Measurements from ENCODE around the gene RAB3D. TPM values are rescaled to one million over a fixed set of nuclear protein-coding genes. Genes with fewer than 3 reads are reported as not detected.

Gene RAB3D
- total and polyA plus RNA-seq, 2 experiments from 2014 or later = 3.8 to 21.2 TPM

DNA sequence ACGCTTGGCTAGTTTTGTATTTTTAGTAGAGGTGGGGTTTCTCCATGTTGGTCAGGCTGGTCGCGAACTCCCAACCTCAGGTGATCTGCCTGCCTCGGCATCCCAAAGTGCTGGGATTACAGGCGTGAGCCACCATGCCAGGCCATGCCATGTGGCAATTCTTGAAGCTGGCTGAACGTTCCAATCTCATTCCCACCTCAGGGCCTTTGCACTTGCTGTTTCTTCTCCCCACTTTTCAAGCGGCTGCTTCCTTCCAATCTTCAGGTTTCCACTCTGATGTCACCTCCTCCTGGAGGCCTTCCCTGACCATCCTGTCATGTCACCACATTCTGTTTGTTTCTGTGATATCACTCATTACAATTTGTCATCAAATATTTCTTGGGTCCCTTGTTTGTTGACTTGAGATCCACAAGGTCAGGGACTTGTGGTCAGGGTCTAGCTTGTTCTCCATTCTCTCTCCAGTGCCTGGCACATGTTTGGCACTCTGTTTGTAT lies 40.4 kb upstream of the RAB3D start:
- Histone ChIP-seq H3K79me2 (replicated peaks; ENCODE audit: insufficient read depth) (peaks cover 10% of the 10 kb centered on the region; the same call in 1 of the 2 replicates), H3K4me1 (ENCODE audit: insufficient read depth) (peaks cover 10% of the 10 kb centered on the region), H3F3A (replicated peaks; ENCODE audit: low read depth) (peaks cover 22% of the 10 kb centered on the region), H3K27me3 (ENCODE audit: insufficient read depth) (no peaks in the 10 kb centered on the region), H3K9me2 (ENCODE audit: insufficient read depth) (no peaks in the 10 kb centered on the region), H3K27ac (ENCODE audit: low read depth) (peak overlapping the region; percentile 96), H3K4me3 (peak overlapping the region; percentile 58), H4K20me1 (replicated peaks; ENCODE audit: insufficient read depth) (no peaks in the 10 kb centered on the region), H3K36me3 (ENCODE audit: insufficient read depth) (no peaks in the 10 kb centered on the region), H2AFZ (no peak overlapping the region), H3K4me2 (peak overlapping the region; percentile 89)
- TF ChIP-seq, protein P1, sequence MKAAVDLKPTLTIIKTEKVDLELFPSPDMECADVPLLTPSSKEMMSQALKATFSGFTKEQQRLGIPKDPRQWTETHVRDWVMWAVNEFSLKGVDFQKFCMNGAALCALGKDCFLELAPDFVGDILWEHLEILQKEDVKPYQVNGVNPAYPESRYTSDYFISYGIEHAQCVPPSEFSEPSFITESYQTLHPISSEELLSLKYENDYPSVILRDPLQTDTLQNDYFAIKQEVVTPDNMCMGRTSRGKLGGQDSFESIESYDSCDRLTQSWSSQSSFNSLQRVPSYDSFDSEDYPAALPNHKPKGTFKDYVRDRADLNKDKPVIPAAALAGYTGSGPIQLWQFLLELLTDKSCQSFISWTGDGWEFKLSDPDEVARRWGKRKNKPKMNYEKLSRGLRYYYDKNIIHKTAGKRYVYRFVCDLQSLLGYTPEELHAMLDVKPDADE (IDR thresholded peaks at IDR 0.05) = no peak
- TF ChIP-seq JUNB (IDR thresholded peaks at IDR 0.05; ENCODE audit: unreplicated experiment) (no peak), NANOG (IDR thresholded peaks at IDR 0.05; ENCODE audit: borderline replicate concordance) (no peak), ZNF114 (CRISPR knock-in tag; IDR thresholded peaks at IDR 0.05) (no peak), CREB1 (CRISPR knock-in tag; IDR thresholded peaks at IDR 0.05; ENCODE audit: low read depth) (no peak), POLR2AphosphoS5 (IDR thresholded peaks at IDR 0.05; ENCODE audit: low read depth) (no peak), STAT1 (IDR thresholded peaks at IDR 0.05; ENCODE audit: unreplicated experiment) (no peak), EZH2 (IDR thresholded peaks at IDR 0.05; ENCODE audit: low read depth, unreplicated experiment) (no peak), EZH2phosphoT487 (IDR thresholded peaks at IDR 0.05; ENCODE audit: unreplicated experiment) (no peak), ZNF331 (CRISPR knock-in tag; IDR thresholded peaks at IDR 0.05; ENCODE audit: low read depth) (no peak)
- TF ChIP-seq, protein P2, sequence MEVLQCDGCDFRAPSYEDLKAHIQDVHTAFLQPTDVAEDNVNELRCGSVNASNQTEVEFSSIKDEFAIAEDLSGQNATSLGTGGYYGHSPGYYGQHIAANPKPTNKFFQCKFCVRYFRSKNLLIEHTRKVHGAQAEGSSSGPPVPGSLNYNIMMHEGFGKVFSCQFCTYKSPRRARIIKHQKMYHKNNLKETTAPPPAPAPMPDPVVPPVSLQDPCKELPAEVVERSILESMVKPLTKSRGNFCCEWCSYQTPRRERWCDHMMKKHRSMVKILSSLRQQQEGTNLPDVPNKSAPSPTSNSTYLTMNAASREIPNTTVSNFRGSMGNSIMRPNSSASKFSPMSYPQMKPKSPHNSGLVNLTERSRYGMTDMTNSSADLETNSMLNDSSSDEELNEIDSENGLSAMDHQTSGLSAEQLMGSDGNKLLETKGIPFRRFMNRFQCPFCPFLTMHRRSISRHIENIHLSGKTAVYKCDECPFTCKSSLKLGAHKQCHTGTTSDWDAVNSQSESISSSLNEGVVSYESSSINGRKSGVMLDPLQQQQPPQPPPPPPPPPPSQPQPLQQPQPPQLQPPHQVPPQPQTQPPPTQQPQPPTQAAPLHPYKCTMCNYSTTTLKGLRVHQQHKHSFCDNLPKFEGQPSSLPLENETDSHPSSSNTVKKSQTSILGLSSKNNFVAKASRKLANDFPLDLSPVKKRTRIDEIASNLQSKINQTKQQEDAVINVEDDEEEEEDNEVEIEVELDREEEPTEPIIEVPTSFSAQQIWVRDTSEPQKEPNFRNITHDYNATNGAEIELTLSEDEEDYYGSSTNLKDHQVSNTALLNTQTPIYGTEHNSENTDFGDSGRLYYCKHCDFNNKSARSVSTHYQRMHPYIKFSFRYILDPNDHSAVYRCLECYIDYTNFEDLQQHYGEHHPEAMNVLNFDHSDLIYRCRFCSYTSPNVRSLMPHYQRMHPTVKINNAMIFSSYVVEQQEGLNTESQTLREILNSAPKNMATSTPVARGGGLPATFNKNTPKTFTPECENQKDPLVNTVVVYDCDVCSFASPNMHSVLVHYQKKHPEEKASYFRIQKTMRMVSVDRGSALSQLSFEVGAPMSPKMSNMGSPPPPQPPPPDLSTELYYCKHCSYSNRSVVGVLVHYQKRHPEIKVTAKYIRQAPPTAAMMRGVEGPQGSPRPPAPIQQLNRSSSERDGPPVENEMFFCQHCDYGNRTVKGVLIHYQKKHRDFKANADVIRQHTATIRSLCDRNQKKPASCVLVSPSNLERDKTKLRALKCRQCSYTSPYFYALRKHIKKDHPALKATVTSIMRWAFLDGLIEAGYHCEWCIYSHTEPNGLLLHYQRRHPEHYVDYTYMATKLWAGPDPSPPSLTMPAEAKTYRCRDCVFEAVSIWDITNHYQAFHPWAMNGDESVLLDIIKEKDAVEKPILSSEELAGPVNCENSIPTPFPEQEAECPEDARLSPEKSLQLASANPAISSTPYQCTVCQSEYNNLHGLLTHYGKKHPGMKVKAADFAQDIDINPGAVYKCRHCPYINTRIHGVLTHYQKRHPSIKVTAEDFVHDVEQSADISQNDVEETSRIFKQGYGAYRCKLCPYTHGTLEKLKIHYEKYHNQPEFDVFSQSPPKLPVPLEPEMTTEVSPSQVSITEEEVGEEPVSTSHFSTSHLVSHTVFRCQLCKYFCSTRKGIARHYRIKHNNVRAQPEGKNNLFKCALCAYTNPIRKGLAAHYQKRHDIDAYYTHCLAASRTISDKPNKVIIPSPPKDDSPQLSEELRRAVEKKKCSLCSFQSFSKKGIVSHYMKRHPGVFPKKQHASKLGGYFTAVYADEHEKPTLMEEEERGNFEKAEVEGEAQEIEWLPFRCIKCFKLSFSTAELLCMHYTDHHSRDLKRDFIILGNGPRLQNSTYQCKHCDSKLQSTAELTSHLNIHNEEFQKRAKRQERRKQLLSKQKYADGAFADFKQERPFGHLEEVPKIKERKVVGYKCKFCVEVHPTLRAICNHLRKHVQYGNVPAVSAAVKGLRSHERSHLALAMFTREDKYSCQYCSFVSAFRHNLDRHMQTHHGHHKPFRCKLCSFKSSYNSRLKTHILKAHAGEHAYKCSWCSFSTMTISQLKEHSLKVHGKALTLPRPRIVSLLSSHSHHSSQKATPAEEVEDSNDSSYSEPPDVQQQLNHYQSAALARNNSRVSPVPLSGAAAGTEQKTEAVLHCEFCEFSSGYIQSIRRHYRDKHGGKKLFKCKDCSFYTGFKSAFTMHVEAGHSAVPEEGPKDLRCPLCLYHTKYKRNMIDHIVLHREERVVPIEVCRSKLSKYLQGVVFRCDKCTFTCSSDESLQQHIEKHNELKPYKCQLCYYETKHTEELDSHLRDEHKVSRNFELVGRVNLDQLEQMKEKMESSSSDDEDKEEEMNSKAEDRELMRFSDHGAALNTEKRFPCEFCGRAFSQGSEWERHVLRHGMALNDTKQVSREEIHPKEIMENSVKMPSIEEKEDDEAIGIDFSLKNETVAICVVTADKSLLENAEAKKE (CRISPR knock-in tag; IDR thresholded peaks at IDR 0.05) = no peak
- TF ChIP-seq, protein P3, sequence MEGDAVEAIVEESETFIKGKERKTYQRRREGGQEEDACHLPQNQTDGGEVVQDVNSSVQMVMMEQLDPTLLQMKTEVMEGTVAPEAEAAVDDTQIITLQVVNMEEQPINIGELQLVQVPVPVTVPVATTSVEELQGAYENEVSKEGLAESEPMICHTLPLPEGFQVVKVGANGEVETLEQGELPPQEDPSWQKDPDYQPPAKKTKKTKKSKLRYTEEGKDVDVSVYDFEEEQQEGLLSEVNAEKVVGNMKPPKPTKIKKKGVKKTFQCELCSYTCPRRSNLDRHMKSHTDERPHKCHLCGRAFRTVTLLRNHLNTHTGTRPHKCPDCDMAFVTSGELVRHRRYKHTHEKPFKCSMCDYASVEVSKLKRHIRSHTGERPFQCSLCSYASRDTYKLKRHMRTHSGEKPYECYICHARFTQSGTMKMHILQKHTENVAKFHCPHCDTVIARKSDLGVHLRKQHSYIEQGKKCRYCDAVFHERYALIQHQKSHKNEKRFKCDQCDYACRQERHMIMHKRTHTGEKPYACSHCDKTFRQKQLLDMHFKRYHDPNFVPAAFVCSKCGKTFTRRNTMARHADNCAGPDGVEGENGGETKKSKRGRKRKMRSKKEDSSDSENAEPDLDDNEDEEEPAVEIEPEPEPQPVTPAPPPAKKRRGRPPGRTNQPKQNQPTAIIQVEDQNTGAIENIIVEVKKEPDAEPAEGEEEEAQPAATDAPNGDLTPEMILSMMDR (conservative IDR thresholded peaks at IDR 0.05; ENCODE audit: low read depth in 2 of 2) = no peak
- TF ChIP-seq, protein P4, sequence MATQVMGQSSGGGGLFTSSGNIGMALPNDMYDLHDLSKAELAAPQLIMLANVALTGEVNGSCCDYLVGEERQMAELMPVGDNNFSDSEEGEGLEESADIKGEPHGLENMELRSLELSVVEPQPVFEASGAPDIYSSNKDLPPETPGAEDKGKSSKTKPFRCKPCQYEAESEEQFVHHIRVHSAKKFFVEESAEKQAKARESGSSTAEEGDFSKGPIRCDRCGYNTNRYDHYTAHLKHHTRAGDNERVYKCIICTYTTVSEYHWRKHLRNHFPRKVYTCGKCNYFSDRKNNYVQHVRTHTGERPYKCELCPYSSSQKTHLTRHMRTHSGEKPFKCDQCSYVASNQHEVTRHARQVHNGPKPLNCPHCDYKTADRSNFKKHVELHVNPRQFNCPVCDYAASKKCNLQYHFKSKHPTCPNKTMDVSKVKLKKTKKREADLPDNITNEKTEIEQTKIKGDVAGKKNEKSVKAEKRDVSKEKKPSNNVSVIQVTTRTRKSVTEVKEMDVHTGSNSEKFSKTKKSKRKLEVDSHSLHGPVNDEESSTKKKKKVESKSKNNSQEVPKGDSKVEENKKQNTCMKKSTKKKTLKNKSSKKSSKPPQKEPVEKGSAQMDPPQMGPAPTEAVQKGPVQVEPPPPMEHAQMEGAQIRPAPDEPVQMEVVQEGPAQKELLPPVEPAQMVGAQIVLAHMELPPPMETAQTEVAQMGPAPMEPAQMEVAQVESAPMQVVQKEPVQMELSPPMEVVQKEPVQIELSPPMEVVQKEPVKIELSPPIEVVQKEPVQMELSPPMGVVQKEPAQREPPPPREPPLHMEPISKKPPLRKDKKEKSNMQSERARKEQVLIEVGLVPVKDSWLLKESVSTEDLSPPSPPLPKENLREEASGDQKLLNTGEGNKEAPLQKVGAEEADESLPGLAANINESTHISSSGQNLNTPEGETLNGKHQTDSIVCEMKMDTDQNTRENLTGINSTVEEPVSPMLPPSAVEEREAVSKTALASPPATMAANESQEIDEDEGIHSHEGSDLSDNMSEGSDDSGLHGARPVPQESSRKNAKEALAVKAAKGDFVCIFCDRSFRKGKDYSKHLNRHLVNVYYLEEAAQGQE (IDR thresholded peaks at IDR 0.05; ENCODE audit: unreplicated experiment) = no peak
- Mint-ChIP-seq H3K27me3 (ENCODE audit: insufficient read depth, low read depth, poor library complexity) (peaks cover 16% of the 10 kb centered on the region), H3K36me3 (ENCODE audit: low read depth) (peaks cover 11% of the 10 kb centered on the region; the same call in 2 of the 3 replicates), H3K27ac (no peak overlapping the region), H3K4me1 (peaks cover 30% of the 10 kb centered on the region), H3K4me3 (peak overlapping the region; percentile 94), H3K9me3 (peaks cover 3% of the 10 kb centered on the region; the same call in 1 of the 3 replicates)
- no peak for ATAC-seq
- no peak for DNase-seq (ENCODE audit: low spot score)
